ENCODE data around the gene PPT2.
"Not testable (repeated sequence)": the region's sequence is repeated elsewhere in the genome, so short reads cannot be mapped to it uniquely, and the experiment has no call there.

The PPT2 gene

GRCh38 chr6:32127717-32128592 is 26.0 kb upstream of the PPT2 start, which contains the start of gene ATF6B:
Gene ATF6B, minus strand, starts transcription at chr6:32128246. Its CDS starts 39 bp downstream, at chr6:32128207.
- peak; percentile 99 for DNase-seq (ENCODE audit: low read depth)

- DNase-seq (ENCODE audit: low read depth), result no peak
Observed at GRCh38 chr6:32128751-32129296, 25.1 kb upstream of the PPT2 start.

- no peak for DNase-seq (ENCODE audit: low read depth)
Observed at GRCh38 chr6:32129297-32130088, 24.4 kb upstream of the PPT2 start.

- no peak for DNase-seq (ENCODE audit: low read depth)
Observed at GRCh38 chr6:32131439-32131948, 22.4 kb upstream of the PPT2 start.

DNA sequence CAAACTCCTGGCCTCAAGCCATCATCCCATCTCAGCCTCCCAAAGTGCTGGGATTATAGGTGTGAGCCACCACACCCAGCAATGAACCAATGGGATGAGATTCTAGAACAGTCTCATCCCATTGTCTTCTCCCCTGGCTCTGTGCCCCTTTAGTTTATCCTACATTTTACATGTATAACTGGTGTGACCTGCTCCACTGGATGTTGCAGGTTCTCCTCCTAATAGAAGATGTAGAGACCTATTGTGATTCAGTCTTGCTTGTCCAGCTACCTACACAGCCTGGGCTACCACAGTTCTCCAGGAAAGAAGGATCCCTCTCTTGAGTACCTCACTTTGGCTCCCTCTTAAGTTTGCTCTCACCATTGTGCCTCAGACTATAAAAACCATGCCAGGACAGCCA is 21.8 kb upstream of the PPT2 start:
- DNase-seq (ENCODE audit: low read depth), result no peak

DNA sequence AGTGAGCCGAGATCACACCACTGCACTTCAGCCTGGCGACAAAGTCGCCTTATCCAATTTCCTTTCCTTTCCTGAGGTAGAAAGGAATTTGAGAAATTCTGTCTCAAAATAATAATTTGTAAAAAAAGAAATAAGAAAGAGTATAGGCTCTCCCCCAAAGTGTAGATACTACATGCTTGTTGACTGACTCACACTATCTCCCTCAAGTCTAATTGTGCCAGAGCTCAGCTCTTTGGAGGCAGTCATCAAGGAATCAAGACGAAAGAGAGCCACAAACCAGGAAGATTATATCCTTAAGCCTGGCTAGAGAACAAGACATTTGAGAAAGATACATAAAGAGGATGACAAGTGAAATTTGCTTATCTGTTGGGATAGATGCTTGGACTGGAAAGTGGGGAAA is 20.2 kb upstream of the PPT2 start:
- DNase-seq (ENCODE audit: low read depth), result no peak

DNA sequence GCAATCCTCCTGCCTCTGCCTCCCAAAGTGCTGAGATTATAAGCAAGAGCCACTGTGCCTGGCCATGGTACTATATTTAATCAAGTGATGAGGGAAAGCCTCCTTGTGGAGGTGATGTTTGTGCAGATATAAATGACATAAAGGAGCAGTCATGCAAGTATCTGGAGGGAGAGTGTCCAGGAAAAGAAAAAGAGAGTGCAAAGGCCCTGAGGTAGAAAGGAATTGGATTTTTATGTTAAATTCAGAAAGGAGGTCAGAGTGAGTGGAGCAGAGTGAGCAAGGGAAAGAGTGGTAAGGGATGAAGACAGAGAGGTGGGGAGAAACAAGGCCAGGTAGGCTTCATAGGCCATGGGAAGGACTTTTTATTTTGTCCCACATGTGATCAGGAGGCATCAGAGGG is 16.5 kb upstream of the PPT2 start:
- no peak for DNase-seq (ENCODE audit: low read depth)

GRCh38 chr6:32139590-32139989 is 14.4 kb upstream of the PPT2 start:
- DNase-seq (ENCODE audit: low read depth), result no peak

GRCh38 chr6:32140420-32141046 is 13.4 kb upstream of the PPT2 start:
- no peak for DNase-seq (ENCODE audit: low read depth)

GRCh38 chr6:32144238-32144637 is 9.7 kb upstream of the PPT2 start:
- DNase-seq (ENCODE audit: low read depth), result not testable (repeated sequence)

- DNase-seq (ENCODE audit: low read depth), result no peak
Observed at GRCh38 chr6:32146287-32146686, 7.7 kb upstream of the PPT2 start.

- DNase-seq (ENCODE audit: low read depth), result no peak
Observed at GRCh38 chr6:32146687-32147086, 7.3 kb upstream of the PPT2 start.

DNA sequence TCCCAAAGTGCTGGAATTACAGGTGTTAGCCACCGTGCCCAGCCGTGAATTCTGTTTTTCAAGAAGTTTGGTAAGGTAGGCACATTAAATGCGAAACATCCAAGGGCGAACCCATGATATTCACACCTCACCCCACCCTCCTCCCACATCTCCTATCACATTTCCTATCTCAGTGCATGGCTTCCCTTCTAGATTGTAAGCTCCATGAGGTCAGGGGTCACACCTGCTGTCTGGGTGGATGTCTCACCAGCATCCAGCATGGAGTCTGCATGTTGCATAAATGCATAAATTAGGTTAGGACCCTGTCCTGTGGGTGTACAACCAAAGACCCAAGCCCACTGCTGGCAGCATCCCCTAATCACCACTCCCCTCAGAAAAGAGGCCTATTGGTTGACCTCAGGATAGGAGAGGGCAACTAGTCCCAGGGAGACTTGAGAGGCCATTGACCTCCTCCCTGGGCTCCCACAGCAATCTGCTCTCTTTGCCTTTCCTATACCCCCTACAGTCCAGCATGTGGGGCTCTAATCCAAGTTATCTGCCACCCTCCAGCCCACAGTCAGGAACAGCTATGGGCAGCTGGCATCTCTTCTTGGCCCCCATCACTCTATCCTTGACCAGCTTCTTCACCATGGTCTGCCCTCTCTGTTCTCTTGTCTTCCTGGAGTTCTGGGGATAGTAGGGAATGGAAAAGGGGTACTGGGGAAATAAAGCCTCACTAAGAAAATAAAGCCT is 6.4 kb upstream of the PPT2 start:
- no peak for DNase-seq (ENCODE audit: low read depth)

GRCh38 chr6:32148289-32149091 is 5.5 kb upstream of the PPT2 start:
- DNase-seq (ENCODE audit: low read depth), result no peak

GRCh38 chr6:32149092-32149755 is 4.7 kb upstream of the PPT2 start:
- DNase-seq (ENCODE audit: low read depth), result no peak

DNA sequence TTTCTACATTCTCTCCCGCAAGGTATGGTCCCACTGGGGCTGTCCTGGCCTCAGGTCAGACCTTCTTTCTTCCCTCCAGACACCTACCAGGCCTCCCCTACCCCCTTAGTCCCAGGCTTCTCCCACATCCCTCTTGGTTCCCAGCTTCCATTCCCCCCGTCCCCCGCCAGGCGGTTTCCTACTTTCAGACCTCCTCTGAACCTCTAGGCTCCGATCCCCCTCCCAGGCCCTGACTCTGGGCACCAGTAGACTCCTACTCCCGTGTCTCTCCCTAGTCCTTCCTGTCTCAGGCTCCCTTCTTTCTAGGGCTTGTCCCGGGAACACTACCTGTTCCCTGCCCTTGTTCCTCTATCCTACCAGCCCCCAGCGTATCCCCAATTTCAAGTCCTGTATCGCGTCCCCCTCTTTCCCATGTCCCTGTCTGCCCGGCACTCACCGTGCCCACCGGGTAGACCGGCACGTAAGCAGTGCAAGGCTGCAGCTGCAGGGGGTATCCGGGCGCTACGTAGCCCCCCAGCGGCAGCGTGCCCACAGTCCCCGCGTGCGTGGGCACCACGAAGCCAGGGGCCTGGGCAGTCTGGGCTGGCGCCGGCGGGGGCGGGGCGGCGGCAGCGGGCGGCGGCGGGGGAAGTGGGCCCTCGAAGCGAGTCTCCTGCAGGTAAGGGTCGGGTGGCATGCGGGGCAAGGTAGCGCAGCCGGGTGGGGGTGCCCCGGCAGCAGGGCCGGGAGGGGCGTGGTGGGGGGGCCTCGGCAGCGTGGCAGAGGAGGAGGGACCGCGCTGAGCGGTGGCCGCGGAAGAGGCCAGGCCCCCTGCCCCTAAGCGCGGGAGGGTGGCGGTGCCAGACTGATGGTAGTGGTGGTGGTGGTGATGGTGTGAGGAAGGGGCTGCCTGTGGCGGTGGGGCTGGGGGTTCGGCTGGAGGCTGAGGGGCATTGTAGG is 3.7 kb upstream of the PPT2 start:
- no peak for DNase-seq (ENCODE audit: low read depth)

- no peak for DNase-seq (ENCODE audit: low read depth)
Observed at GRCh38 chr6:32151181-32151862, 2.6 kb upstream of the PPT2 start.

Measured in non-pigmented ciliary epithelial cell (primary cell).